WTC11 (cell line): Measurements from ENCODE around the gene FOXB2. TPM values are rescaled to one million over a fixed set of nuclear protein-coding genes. Genes with fewer than 3 reads are reported as not detected.

ENCODE experiments used
- ATAC-seq: fragments of 200-7000 bp; cut with Tn5 transposase; 2 replicates; pipeline ENCODE4 v1.10.0; 2021; ENCODE audit warnings: mild to moderate bottlenecking, moderate library complexity
- CTCF ChIA-PET: fragments of 300-600 bp; sonication (Branson Sonifier 250); formaldehyde crosslinking; loops from one replicate; lab custom pipeline; 2021; ENCODE audit warnings: antibody characterized with exemption; lab: Charles Lee
- POLR2A ChIA-PET: fragments of 350-600 bp; sonication (Branson Sonifier 250); formaldehyde crosslinking; loops from one replicate; lab custom pipeline; 2021; ENCODE audit warnings: antibody characterized with exemption; lab: Charles Lee
- DNase-seq: peaks from one replicate; pipeline ENCODE4 v3.0.0; 2021; ENCODE audit warnings: low spot score
- H3K27ac Mint-ChIP-seq: 2 replicates; pipeline ENCODE4 v1.8.0; 2021; ENCODE audit warnings: mixed read lengths
- H3K27me3 Mint-ChIP-seq: 2 replicates; pipeline ENCODE4 v1.8.0; 2021; ENCODE audit warnings: low read depth, mild to moderate bottlenecking, moderate library complexity, mixed read lengths
- H3K36me3 Mint-ChIP-seq: 2 replicates; pipeline ENCODE4 v1.8.0; 2021; ENCODE audit warnings: mixed read lengths
- H3K4me1 Mint-ChIP-seq: 2 replicates; pipeline ENCODE4 v1.8.0; 2022; ENCODE audit warnings: mixed read lengths
- H3K4me3 Mint-ChIP-seq: 2 replicates; pipeline ENCODE4 v1.8.0; 2021; ENCODE audit warnings: mild to moderate bottlenecking, moderate library complexity, mixed read lengths
- H3K9me3 Mint-ChIP-seq: 2 replicates; pipeline ENCODE4 v1.8.0; 2021; ENCODE audit warnings: mixed read lengths
- ERG ChIP-seq: fragments of 250-450 bp; sonication (Bioruptor Pico); IDR thresholded peaks from 2 replicates; pipeline ENCODE4 v1.8.0; 2021; ENCODE audit warnings: mild to moderate bottlenecking
- ESRRA ChIP-seq: sonication (generic); formaldehyde crosslinking; IDR thresholded peaks from 2 replicates; pipeline ENCODE4 v1.8.1; 2022; ENCODE audit warnings: mild to moderate bottlenecking, missing genetic modification reagents, borderline replicate concordance
- ETV6 ChIP-seq: sonication (generic); formaldehyde crosslinking; IDR thresholded peaks from 2 replicates; pipeline ENCODE4 v1.8.1; 2022; ENCODE audit warnings: mild to moderate bottlenecking, missing genetic modification reagents
- FOXJ3 ChIP-seq: sonication (generic); formaldehyde crosslinking; IDR thresholded peaks from 2 replicates; pipeline ENCODE4 v1.9.0; 2021; ENCODE audit warnings: missing genetic modification reagents, mild to moderate bottlenecking, borderline replicate concordance
- GRHL2 ChIP-seq: fragments of 250-450 bp; sonication (Bioruptor Pico); IDR thresholded peaks from 2 replicates; pipeline ENCODE4 v1.8.0; 2022; ENCODE audit warnings: mild to moderate bottlenecking, moderate library complexity; ENCODE audit not compliant: insufficient replicate concordance, severe bottlenecking
- KAT7 ChIP-seq: sonication (generic); formaldehyde crosslinking; IDR thresholded peaks from 2 replicates; pipeline ENCODE4 v1.8.1; 2023; ENCODE audit warnings: missing genetic modification reagents, mild to moderate bottlenecking, borderline replicate concordance
- MYBL2 ChIP-seq: sonication (generic); formaldehyde crosslinking; IDR thresholded peaks from 2 replicates; pipeline ENCODE4 v1.8.1; 2023; ENCODE audit warnings: mild to moderate bottlenecking, moderate library complexity, missing genetic modification reagents
- NFATC4 ChIP-seq: fragments of 250-450 bp; sonication (Bioruptor Pico); IDR thresholded peaks from 2 replicates; pipeline ENCODE4 v1.9.0; 2021; ENCODE audit warnings: mild to moderate bottlenecking
- OVOL2 ChIP-seq: fragments of 250-450 bp; sonication (Bioruptor Pico); IDR thresholded peaks from 2 replicates; pipeline ENCODE4 v1.9.0; 2021; ENCODE audit warnings: mild to moderate bottlenecking, borderline replicate concordance
- PREB ChIP-seq: sonication (generic); formaldehyde crosslinking; IDR thresholded peaks from 2 replicates; pipeline ENCODE4 v1.8.1; 2022; ENCODE audit warnings: mild to moderate bottlenecking, missing genetic modification reagents, moderate library complexity, borderline replicate concordance
- SMAD4 ChIP-seq: sonication (generic); formaldehyde crosslinking; IDR thresholded peaks from 2 replicates; pipeline ENCODE4 v1.8.0; 2022; ENCODE audit warnings: mild to moderate bottlenecking, missing genetic modification reagents
- SP1 ChIP-seq: sonication (generic); formaldehyde crosslinking; conservative IDR thresholded peaks from 2 replicates; pipeline ENCODE4 v1.8.1; 2022; ENCODE audit warnings: missing genetic modification reagents
- TEAD1 ChIP-seq: sonication (generic); formaldehyde crosslinking; IDR thresholded peaks from 2 replicates; pipeline ENCODE4 v1.8.0; 2022; ENCODE audit warnings: mild to moderate bottlenecking, missing genetic modification reagents
- USF2 ChIP-seq: sonication (generic); formaldehyde crosslinking; IDR thresholded peaks from 2 replicates; pipeline ENCODE4 v1.8.1; 2023; ENCODE audit warnings: mild to moderate bottlenecking, missing genetic modification reagents, moderate library complexity
- ZNF219 ChIP-seq: sonication (generic); formaldehyde crosslinking; IDR thresholded peaks from 2 replicates; pipeline ENCODE4 v1.8.0; 2023; ENCODE audit warnings: missing genetic modification reagents, mild to moderate bottlenecking, borderline replicate concordance
- ZNF263 ChIP-seq: sonication (generic); formaldehyde crosslinking; IDR thresholded peaks from 2 replicates; pipeline ENCODE4 v1.8.1; 2022; ENCODE audit warnings: low read depth, mild to moderate bottlenecking, moderate library complexity, missing genetic modification reagents
- ZNF512 ChIP-seq: sonication (generic); formaldehyde crosslinking; IDR thresholded peaks from 2 replicates; pipeline ENCODE4 v1.8.1; 2022; ENCODE audit warnings: missing genetic modification reagents, borderline replicate concordance
- total RNA-seq: library from RNA; stranded (reverse); gene quantifications from 3 replicates; pipeline ENCODE4 v1.2.3, GENCODE V29; 2021
- TF ChIP-seq, protein P1 (sequence below): fragments of 200-600 bp; IDR thresholded peaks from 2 replicates; pipeline ENCODE4 v1.8.0; 2022; ENCODE audit warnings: antibody characterized with exemption
- TF ChIP-seq, protein P2 (sequence below): fragments of 250-450 bp; sonication (Bioruptor Pico); IDR thresholded peaks from 2 replicates; pipeline ENCODE4 v1.9.0; 2021; ENCODE audit warnings: mild to moderate bottlenecking
- TF ChIP-seq, protein P3 (sequence below): fragments of 250-450 bp; sonication (Bioruptor Pico); IDR thresholded peaks from 2 replicates; pipeline ENCODE4 v1.9.0; 2021; ENCODE audit warnings: mild to moderate bottlenecking
- TF ChIP-seq, protein P4 (sequence below): sonication (generic); formaldehyde crosslinking; IDR thresholded peaks from 2 replicates; pipeline ENCODE4 v1.8.0; 2022; ENCODE audit warnings: mild to moderate bottlenecking, missing genetic modification reagents

FOXB2 gene
- total RNA-seq, 1 experiment from 2014 or later, result 0.22 TPM

DNA sequence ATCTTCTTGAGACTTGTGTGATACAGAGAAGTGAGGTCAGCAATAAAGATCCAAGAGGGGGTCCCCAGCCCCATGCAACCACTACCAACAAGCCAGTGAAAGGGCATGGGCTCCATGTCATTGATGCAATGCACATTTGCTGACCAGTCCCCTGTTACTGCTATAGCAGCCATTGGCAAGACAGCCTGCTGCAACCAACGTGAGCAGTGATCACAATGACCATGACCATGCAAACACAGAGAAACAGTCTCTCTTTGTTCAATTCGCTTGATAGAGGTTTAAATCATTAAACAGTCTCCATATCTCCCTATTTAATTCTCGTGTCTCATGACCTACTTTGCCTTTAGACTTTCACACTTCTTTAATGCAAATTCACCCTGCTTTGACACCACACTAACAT is 30.0 kb upstream of the FOXB2 start:
- no peaks in the 10 kb centered on the region; the same call in 1 of the 2 replicates for H3K36me3 Mint-ChIP-seq
- TF ChIP-seq USF2 (CRISPR knock-in tag), result no peak
- POLR2A ChIA-PET, result no interaction called here
- peaks cover 5% of the 10 kb centered on the region for H3K9me3 Mint-ChIP-seq
- H3K27ac Mint-ChIP-seq, result no peak overlapping the region
- H3K27me3 Mint-ChIP-seq, result no peaks in the 10 kb centered on the region
- DNase-seq (no peak), ATAC-seq (no peak)
- H3K4me1 Mint-ChIP-seq, result peaks cover 17% of the 10 kb centered on the region
- CTCF ChIA-PET, result interaction anchor here (1.4 to 3.1 kb wide), 2 partner anchors 21 to 178 kb away, joined by 3 to 32 read pairs; no protein-coding TSS in a partner anchor
- no peak overlapping the region for H3K4me3 Mint-ChIP-seq

DNA sequence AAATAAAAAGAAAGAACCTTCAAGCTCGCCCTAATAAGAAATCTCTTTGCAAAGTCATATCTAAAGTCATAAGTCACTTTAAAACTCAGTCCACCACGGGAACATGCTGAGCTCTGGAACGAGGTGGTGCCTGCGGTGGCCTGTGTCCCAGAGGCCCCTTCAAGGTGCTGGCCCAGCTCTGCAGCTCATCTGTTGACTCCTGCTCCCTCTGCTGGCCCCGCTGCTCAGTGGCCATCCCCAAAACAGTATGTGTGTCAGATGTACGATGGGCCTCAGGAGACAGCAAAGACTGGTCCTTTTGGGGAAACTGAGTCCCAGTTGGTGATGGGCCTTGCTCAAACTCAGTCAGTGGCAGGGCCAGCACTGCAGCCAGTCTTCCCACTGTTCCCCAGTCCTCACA is 22.8 kb upstream of the FOXB2 start:
- ATAC-seq (peak; percentile 98), DNase-seq (peak; percentile 72)
- no peaks in the 10 kb centered on the region for H3K27me3 Mint-ChIP-seq
- H3K4me1 Mint-ChIP-seq, result peaks cover 13% of the 10 kb centered on the region
- H3K4me3 Mint-ChIP-seq, result no peak overlapping the region
- TF ChIP-seq MYBL2 (no peak), NFATC4 (no peak), ZNF263 (CRISPR knock-in tag) (no peak)
- TF ChIP-seq, protein P1, sequence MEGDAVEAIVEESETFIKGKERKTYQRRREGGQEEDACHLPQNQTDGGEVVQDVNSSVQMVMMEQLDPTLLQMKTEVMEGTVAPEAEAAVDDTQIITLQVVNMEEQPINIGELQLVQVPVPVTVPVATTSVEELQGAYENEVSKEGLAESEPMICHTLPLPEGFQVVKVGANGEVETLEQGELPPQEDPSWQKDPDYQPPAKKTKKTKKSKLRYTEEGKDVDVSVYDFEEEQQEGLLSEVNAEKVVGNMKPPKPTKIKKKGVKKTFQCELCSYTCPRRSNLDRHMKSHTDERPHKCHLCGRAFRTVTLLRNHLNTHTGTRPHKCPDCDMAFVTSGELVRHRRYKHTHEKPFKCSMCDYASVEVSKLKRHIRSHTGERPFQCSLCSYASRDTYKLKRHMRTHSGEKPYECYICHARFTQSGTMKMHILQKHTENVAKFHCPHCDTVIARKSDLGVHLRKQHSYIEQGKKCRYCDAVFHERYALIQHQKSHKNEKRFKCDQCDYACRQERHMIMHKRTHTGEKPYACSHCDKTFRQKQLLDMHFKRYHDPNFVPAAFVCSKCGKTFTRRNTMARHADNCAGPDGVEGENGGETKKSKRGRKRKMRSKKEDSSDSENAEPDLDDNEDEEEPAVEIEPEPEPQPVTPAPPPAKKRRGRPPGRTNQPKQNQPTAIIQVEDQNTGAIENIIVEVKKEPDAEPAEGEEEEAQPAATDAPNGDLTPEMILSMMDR, result peak; percentile 59
- TF ChIP-seq, all 79 proteins: peak for 1
- Mint-ChIP-seq H3K9me3 (peaks cover 5% of the 10 kb centered on the region), H3K27ac (no peak overlapping the region), H3K36me3 (no peaks in the 10 kb centered on the region; the same call in 1 of the 2 replicates)
- ChIA-PET CTCF (interaction anchor here (0.6 to 6.8 kb wide), 39 partner anchors 9 to 345 kb away, joined by 3 to 91 read pairs (median 4); partner anchors contain the start of genes PCA3 and VPS13A), POLR2A (no interaction called here)

DNA sequence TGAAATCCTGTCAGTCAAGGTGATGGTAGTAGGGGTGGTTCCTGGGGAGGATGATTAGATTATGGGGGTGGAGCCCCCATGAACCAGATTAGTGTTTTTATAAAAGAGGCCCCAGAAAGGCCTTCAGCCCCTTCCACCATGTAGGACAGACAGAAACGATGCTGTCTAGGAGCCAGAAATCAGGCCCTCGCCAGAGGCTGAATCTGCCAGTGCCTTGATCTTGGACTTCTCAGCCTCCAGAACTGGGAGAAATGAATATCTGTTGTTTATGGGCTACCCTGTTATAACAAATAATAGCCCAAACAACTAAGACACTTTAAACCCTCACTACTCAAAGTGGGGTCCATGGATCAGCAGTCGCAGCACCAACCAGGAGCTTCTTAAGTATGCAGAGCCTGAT is 20.2 kb upstream of the FOXB2 start:
- Mint-ChIP-seq H3K4me1 (peaks cover 2% of the 10 kb centered on the region), H3K9me3 (0 out of 2 replicates have a peak, but pooled peaks cover 3% of the 10 kb centered on the region), H3K27me3 (no peaks in the 10 kb centered on the region), H3K36me3 (no peaks in the 10 kb centered on the region), H3K27ac (no peak overlapping the region), H3K4me3 (no peak overlapping the region)
- CTCF ChIA-PET, result interaction anchor here (0.5 to 6.8 kb wide), 6 partner anchors 30 to 242 kb away, joined by 3 to 91 read pairs (median 5); no protein-coding TSS in a partner anchor
- POLR2A ChIA-PET, result no interaction called here
- ATAC-seq (no peak), DNase-seq (no peak)
- TF ChIP-seq, protein P2, sequence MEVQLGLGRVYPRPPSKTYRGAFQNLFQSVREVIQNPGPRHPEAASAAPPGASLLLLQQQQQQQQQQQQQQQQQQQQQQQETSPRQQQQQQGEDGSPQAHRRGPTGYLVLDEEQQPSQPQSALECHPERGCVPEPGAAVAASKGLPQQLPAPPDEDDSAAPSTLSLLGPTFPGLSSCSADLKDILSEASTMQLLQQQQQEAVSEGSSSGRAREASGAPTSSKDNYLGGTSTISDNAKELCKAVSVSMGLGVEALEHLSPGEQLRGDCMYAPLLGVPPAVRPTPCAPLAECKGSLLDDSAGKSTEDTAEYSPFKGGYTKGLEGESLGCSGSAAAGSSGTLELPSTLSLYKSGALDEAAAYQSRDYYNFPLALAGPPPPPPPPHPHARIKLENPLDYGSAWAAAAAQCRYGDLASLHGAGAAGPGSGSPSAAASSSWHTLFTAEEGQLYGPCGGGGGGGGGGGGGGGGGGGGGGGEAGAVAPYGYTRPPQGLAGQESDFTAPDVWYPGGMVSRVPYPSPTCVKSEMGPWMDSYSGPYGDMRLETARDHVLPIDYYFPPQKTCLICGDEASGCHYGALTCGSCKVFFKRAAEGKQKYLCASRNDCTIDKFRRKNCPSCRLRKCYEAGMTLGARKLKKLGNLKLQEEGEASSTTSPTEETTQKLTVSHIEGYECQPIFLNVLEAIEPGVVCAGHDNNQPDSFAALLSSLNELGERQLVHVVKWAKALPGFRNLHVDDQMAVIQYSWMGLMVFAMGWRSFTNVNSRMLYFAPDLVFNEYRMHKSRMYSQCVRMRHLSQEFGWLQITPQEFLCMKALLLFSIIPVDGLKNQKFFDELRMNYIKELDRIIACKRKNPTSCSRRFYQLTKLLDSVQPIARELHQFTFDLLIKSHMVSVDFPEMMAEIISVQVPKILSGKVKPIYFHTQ, result no peak
- TF ChIP-seq GRHL2 (CRISPR knock-in tag) (no peak), ZNF219 (CRISPR knock-in tag) (no peak), OVOL2 (CRISPR knock-in tag) (no peak), SP1 (no peak), ZNF512 (CRISPR knock-in tag) (no peak), ESRRA (CRISPR knock-in tag) (no peak), PREB (CRISPR knock-in tag) (no peak), SMAD4 (CRISPR knock-in tag) (no peak), ETV6 (no peak), KAT7 (CRISPR knock-in tag) (no peak), ERG (CRISPR knock-in tag) (no peak), FOXJ3 (CRISPR knock-in tag) (no peak), TEAD1 (CRISPR knock-in tag) (no peak)
- TF ChIP-seq, protein P3, sequence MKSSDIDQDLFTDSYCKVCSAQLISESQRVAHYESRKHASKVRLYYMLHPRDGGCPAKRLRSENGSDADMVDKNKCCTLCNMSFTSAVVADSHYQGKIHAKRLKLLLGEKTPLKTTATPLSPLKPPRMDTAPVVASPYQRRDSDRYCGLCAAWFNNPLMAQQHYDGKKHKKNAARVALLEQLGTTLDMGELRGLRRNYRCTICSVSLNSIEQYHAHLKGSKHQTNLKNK (CRISPR knock-in tag), result no peak
- TF ChIP-seq, protein P4, sequence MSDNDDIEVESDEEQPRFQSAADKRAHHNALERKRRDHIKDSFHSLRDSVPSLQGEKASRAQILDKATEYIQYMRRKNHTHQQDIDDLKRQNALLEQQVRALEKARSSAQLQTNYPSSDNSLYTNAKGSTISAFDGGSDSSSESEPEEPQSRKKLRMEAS, result no peak
